HepG2 (cell line): ENCODE measurements around the gene SSNA1. TPM values are rescaled to one million over a fixed set of nuclear protein-coding genes. Genes with fewer than 3 reads are reported as not detected.

Experiments
- ATAC-seq: fragments of 200-7000 bp; cut with Tn5 transposase; 3 replicates; pipeline ENCODE4 v1.9.1; 2020; ENCODE audit warnings: mild to moderate bottlenecking, moderate library complexity
- BruUV-seq: library from RNA; stranded (reverse); fragments of 400-500 nt; replicated peaks from 2 replicates; lab custom pipeline; 2021; lab: Mats Ljungman, UMichigan
- CTCF ChIA-PET: fragments of 300-600 bp; formaldehyde crosslinking; extraction: SDS; loops from one replicate; lab custom pipeline; 2021; ENCODE audit warnings: low total read pairs, inconsistent platforms, low intra/inter-chr PET ratio; lab: Yijun Ruan, JAX
- POLR2A ChIA-PET: fragments of 350-600 bp; sonication (Branson Sonifier 250); formaldehyde crosslinking; loops from one replicate; lab custom pipeline; 2020; ENCODE audit warnings: antibody characterized with exemption, inconsistent platforms; lab: Yijun Ruan, JAX
- DNase-seq: peaks from one replicate; pipeline ENCODE4 v3.0.0-alpha.2; 2015; ENCODE audit warnings: low spot score
- FAIRE-seq: peaks from 3 replicates; lab custom pipeline; 2011; peaks lifted over from hg19 to GRCh38; lab: Jason Lieb, UNC
- H2AFZ ChIP-seq: one replicate; pipeline ENCODE4 v1.6.1; 2011; ENCODE audit warnings: low read length, inconsistent platforms
- H3K27ac ChIP-seq: fragments of 300-600 bp; 3 replicates; pipeline ENCODE4 v1.8.0; 2011; ENCODE audit warnings: mixed run types, mild to moderate bottlenecking, mixed read lengths, low read length, inconsistent platforms; ENCODE audit not compliant: insufficient read depth; ENCODE audit errors: extremely low read length
- H3K27me3 ChIP-seq, 2 experiments: fragments of 200-600 bp in 1 of 2; 2 replicates in 1 of 2; 3 replicates in 1 of 2; pipeline versions ENCODE4 v1.6.0 to v1.8.0; 2011; ENCODE audit warnings: low read length in 2 of 2, mild to moderate bottlenecking in 2 of 2, moderate library complexity in 2 of 2, inconsistent platforms in 1 of 2; ENCODE audit not compliant: insufficient read depth in 2 of 2, control insufficient read depth in 1 of 2
- H3K36me3 ChIP-seq, 2 experiments: fragments of 200-600 bp in 1 of 2; replicated peaks in 1 of 2; 2 replicates in 1 of 2; 3 replicates in 1 of 2; pipeline versions ENCODE4 v1.5.1 to v1.8.0; 2011; ENCODE audit warnings: low read length in 2 of 2, inconsistent platforms in 1 of 2; ENCODE audit not compliant: insufficient read depth in 2 of 2, control insufficient read depth in 1 of 2
- H3K4me1 ChIP-seq: 2 replicates; pipeline ENCODE4 v1.5.1; 2012; ENCODE audit warnings: low read length, inconsistent platforms; ENCODE audit not compliant: insufficient read depth
- H3K4me2 ChIP-seq: 2 replicates; pipeline ENCODE4 v1.6.0; 2011; ENCODE audit warnings: low read depth, low read length, inconsistent platforms
- H3K4me3 ChIP-seq, 3 experiments: fragments of 200-600 bp in 1 of 3; sonication (generic), shearing (Covaris generic) in 1 of 3; replicated peaks in 1 of 3; 2 replicates each; pipeline ENCODE4 v1.5.1; 2011 to 2016; ENCODE audit warnings: low read length in 3 of 3, inconsistent platforms in 2 of 3, low read depth in 2 of 3, mild to moderate bottlenecking in 2 of 3, control low read depth in 1 of 3, mixed read lengths in 1 of 3; ENCODE audit not compliant: insufficient read depth in 1 of 3
- H3K79me2 ChIP-seq: one replicate; pipeline ENCODE4 v1.6.1; 2011; ENCODE audit warnings: low read length, inconsistent platforms; ENCODE audit not compliant: insufficient read depth
- H3K9ac ChIP-seq: 2 replicates; pipeline ENCODE4 v1.6.0; 2011; ENCODE audit warnings: mild to moderate bottlenecking, low read depth, low read length, inconsistent platforms; ENCODE audit not compliant: insufficient read depth
- H3K9me3 ChIP-seq: 2 replicates; pipeline ENCODE4 v1.5.1; 2012; ENCODE audit warnings: mild to moderate bottlenecking, low read length
- H4K20me1 ChIP-seq: 2 replicates; pipeline ENCODE4 v1.6.0; 2011; ENCODE audit warnings: inconsistent platforms, mild to moderate bottlenecking, low read length, moderate library complexity; ENCODE audit not compliant: insufficient read depth
- CREBL2 ChIP-seq: sonication (generic); formaldehyde crosslinking; IDR thresholded peaks from 2 replicates; pipeline ENCODE4 v1.8.1; 2023; ENCODE audit warnings: missing genetic modification reagents, mild to moderate bottlenecking, borderline replicate concordance
- DNMT3B ChIP-seq: conservative IDR thresholded peaks from 2 replicates; pipeline ENCODE4 v1.6.1; 2016; ENCODE audit warnings: missing biosample characterization, control low read depth
- NFRKB ChIP-seq: fragments of 450-650 bp; IDR thresholded peaks from 2 replicates; pipeline ENCODE4 v1.6.1; 2017
- RCOR2 ChIP-seq: IDR thresholded peaks from 2 replicates; pipeline ENCODE4 v1.6.1; 2016; ENCODE audit warnings: missing biosample characterization, missing genetic modification reagents
- THRA ChIP-seq: sonication (generic); formaldehyde crosslinking; IDR thresholded peaks from 2 replicates; pipeline ENCODE4 v1.4.0; 2020; ENCODE audit warnings: missing genetic modification reagents, borderline replicate concordance
- ZNF563 ChIP-seq: sonication (generic); formaldehyde crosslinking; IDR thresholded peaks from 2 replicates; pipeline ENCODE4 v1.8.0; 2022; ENCODE audit warnings: mild to moderate bottlenecking, moderate library complexity, missing genetic modification reagents
- ZNF768 ChIP-seq: sonication (generic); formaldehyde crosslinking; IDR thresholded peaks from 2 replicates; pipeline ENCODE4 v1.4.0; 2020; ENCODE audit warnings: missing genetic modification reagents
- WGBS: methylation state at CpG from one replicate; pipeline ENCODE4 v1.1.6; 2017; ENCODE audit warnings: low lambda C conversion rate; 5-methylcytosine and 5-hydroxymethylcytosine counted together
- in situ Hi-C: cut with HindIII; loops from 2 replicates; pipeline ENCODE4 v1.10.0; 2017; ENCODE audit warnings: low pct_unique_long_range_greater_than_20kb; ENCODE audit not compliant: extremely low pct_ligation_motif_present
- intact Hi-C: fragments of 100-400 bp; cut with micrococcal nuclease; formaldehyde crosslinking; loops from one replicate; pipeline ENCODE4 v1.10.0; 2022; ENCODE audit not compliant: unreplicated experiment
- polyA plus RNA-seq, 8 experiments: library from polyadenylated mRNA; depleted of rRNA in 3 of 8; stranded (reverse) in 7 of 8; unstranded in 1 of 8; fragments of >200 nt; fragmentation: Illumina TruSeq in 4 of 8; extraction: Trizol in 4 of 8; gene quantifications; 2 replicates each; pipeline versions ENCODE4 v1.2.1 to v1.2.3, GENCODE V29; 2011 to 2016; ENCODE audit warnings: low read depth in 4 of 8, missing spikeins in 1 of 8, mixed read lengths in 1 of 8; ENCODE audit not compliant: insufficient read depth in 1 of 8
- total RNA-seq, 5 experiments: library from RNA; depleted of rRNA; stranded (reverse); fragments of >200 nt; fragmentation: Illumina TruSeq; extraction: Trizol; gene quantifications; 2 replicates each; pipeline ENCODE4 v1.2.3, GENCODE V29; 2016; ENCODE audit warnings: low read depth in 1 of 5

SSNA1 gene
- total and polyA plus RNA-seq, 2 of the 13 experiments (the other 11 are each of a cell fraction or from before 2014, with no cell fraction given): 35.9 to 49.4 TPM

- H3K9ac ChIP-seq: no peak overlapping the region
- no peak overlapping the region for H2AFZ ChIP-seq
- no peak for FAIRE-seq
- intact Hi-C loops: no loop called here
- DNase-seq: no peak
- no peaks in the 10 kb centered on the region for H3K9me3 ChIP-seq
- H3K36me3 ChIP-seq: no peaks in the 10 kb centered on the region
- no peaks in the 10 kb centered on the region for H3K79me2 ChIP-seq
- ChIA-PET CTCF (no interaction called here), POLR2A (no interaction called here)
- H3K4me2 ChIP-seq: no peak overlapping the region
- H3K27ac ChIP-seq: no peak overlapping the region
- no peak for ATAC-seq
- no TSS peak for BruUV-seq
- H4K20me1 ChIP-seq: no peaks in the 10 kb centered on the region
- WGBS: 10% methylated on average over 14 of the region's 14 CpGs
- peaks cover 13 to 74% of the 10 kb centered on the region in 2 experiments; a peak in 4 of 5 replicates for H3K27me3 ChIP-seq
- no peaks in the 10 kb centered on the region for H3K4me1 ChIP-seq
- in situ Hi-C loops: no loop called here
- no peak overlapping the region for H3K4me3 ChIP-seq
- no peak for TF ChIP-seq THRA
- no peak for TF ChIP-seq RCOR2
- TF ChIP-seq CREBL2 (CRISPR knock-in tag): no peak
- no peak for TF ChIP-seq DNMT3B
- TF ChIP-seq NFRKB: no peak
- no peak for TF ChIP-seq ZNF768 (CRISPR knock-in tag)
- TF ChIP-seq ZNF563 (CRISPR knock-in tag): no peak
These were observed 29.1 kb upstream of the SSNA1 start for GRCh38 chr9:137159105-137160053.
